VCaP (cell line): ENCODE results near the gene ITGB8.

Experiments used
- H3K27ac ChIP-seq: fragments of 450-650 bp; 2 replicates; pipeline ENCODE4 v1.5.1; 2017
- TF ChIP-seq, protein P1 (sequence below): fragments of 450-650 bp; conservative IDR thresholded peaks from 2 replicates; pipeline ENCODE4 v1.5.1; 2017; ENCODE audit warnings: mild to moderate bottlenecking, moderate library complexity

Gene ITGB8

DNA sequence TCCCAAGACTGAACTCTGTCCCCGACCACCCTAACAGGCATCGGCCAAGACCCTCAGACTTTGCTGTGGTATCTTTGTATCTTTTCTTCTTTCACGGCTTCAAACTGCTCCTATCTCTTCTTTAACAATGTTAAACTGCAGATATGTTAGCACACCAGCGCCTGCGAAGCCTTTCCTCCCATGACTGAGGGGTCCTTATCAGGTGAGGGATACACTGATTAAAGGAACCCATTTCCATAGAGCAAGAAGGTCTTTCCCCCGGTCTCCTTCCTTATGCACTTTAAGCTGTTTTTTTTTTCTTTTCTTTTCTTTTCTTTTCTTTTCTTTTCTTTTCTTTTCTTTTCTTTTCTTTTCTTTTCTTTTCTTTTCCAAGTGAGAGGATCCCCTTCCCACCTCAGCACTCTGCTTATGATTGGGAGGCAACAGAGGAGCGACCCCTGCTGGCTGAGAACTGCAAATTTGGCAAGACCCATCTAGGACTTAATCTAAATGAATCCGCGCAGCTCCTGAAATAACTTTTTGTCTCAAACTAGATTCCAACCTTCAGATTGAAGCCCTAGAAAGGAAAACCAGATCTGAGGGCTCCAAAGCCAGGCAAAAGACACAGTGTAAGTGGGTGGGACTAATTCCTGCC, 109.9 kb downstream of the ITGB8 start:
- no peak overlapping the region for H3K27ac ChIP-seq
- TF ChIP-seq, protein P1, sequence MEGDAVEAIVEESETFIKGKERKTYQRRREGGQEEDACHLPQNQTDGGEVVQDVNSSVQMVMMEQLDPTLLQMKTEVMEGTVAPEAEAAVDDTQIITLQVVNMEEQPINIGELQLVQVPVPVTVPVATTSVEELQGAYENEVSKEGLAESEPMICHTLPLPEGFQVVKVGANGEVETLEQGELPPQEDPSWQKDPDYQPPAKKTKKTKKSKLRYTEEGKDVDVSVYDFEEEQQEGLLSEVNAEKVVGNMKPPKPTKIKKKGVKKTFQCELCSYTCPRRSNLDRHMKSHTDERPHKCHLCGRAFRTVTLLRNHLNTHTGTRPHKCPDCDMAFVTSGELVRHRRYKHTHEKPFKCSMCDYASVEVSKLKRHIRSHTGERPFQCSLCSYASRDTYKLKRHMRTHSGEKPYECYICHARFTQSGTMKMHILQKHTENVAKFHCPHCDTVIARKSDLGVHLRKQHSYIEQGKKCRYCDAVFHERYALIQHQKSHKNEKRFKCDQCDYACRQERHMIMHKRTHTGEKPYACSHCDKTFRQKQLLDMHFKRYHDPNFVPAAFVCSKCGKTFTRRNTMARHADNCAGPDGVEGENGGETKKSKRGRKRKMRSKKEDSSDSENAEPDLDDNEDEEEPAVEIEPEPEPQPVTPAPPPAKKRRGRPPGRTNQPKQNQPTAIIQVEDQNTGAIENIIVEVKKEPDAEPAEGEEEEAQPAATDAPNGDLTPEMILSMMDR = 0 out of 2 replicates have a peak, but pooled peaks have one; percentile 13

DNA sequence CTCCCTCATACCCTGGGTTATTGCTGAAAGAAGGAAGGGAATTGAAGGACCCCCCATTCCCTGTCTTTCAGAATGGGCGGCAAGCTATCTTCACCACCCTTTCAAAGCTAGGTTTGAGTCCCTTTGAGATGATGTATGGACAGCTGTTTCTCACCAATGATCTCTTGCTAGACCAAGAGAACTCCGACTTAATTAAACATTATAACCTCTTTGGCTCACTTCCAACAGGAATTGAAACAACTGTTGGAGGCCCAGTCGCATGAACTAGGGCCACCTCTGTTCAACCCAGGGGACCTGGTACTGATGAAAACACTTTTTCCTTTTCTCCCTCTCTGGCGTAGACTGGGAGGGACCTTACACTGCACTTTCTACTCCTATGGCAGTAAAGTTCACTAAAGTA, 110.6 kb downstream of the ITGB8 start:
- TF ChIP-seq, protein P1 = no peak
- no peak overlapping the region for H3K27ac ChIP-seq

DNA sequence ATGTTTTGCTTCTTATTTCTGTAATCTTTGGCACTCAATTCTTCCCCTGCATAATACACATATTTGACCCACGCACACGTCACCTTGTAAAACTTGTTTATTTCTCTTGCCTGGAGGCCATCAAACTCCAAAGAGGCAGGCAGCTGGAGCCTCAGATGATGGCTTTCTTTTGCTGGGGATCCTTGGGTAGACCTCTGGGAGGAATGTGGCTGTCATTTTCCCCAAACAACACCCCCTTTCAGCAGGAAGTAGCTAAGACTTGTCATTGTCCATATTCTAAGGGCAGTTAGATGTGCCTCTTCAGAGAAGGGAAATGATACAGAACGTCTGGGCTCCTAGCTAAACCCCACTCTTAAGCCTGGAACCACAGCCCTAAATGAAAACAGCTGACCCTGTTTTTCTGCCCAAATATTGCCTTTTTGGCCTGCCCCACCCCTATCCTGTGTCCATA, 111.3 kb downstream of the ITGB8 start:
- H3K27ac ChIP-seq = no peak overlapping the region
- TF ChIP-seq, protein P1 = no peak

DNA sequence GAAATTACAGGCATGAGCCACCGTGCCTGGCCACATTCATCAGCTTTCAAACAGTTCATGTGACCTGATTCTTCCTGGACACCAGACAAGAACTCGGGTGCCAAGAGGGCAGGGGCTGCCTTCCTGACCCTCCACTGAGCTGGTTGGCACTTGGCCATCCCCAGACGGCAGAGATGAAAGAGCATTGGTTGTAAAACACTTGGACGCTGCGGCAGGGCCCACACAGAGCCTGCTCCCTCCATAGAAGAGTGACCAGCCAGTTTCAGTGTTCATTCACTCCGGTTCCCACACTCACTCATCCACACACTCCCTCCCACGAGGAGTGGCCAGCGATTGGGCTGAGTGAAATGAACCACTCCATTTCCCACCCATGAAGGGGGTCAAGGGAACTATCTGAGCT, 112.3 kb downstream of the ITGB8 start:
- H3K27ac ChIP-seq = no peak overlapping the region
- TF ChIP-seq, protein P1 = no peak

- TF ChIP-seq, protein P1 = no peak
- no peak overlapping the region for H3K27ac ChIP-seq
Measured at GRCh38 chr7:20444030-20444800, 113.5 kb downstream of the ITGB8 start.

DNA sequence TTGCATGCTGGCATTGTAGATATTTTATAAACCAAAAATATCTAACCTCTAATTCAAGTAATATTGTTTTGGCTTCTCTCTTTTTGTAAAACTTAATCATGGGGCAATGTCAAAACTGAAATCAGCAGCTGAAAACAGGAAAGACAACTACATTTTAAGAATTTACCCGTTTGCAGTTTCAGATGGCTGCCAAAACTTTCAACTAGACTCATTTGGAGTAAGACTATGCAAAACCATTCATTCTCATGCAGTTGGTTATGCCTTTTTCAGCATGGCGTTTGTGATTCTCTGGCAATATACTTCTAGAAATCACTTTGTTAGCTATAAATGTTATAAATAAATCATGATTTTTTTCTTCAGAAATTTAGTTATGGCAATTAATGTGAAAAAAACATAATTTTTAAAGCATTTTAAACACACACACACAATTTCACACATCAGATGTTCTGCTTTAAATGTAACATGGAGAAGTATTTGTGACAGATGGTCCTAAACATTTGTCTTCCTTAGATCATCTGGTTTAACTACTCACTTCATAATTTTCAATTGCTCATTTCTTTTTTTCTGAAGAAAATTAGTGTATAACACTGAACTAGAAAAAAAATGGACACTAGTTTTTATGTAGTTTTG, 116.4 kb downstream of the ITGB8 start:
- TF ChIP-seq, protein P1 = no peak
- H3K27ac ChIP-seq = no peak overlapping the region

- no peak overlapping the region for H3K27ac ChIP-seq
- TF ChIP-seq, protein P1 = no peak
Measured at GRCh38 chr7:20449176-20449575, 118.5 kb downstream of the ITGB8 start.
